IMR-90 (cell line): ENCODE results near the gene GCDH. TPM values are rescaled to one million over a fixed set of nuclear protein-coding genes. Genes with fewer than 3 reads are reported as not detected.

ENCODE experiments used
- ATAC-seq: fragments of 200-7000 bp; cut with Tn5 transposase; 2 replicates; pipeline ENCODE4 v1.9.1; 2020; ENCODE audit warnings: low read depth, mild to moderate bottlenecking, moderate library complexity
- BruUV-seq: library from RNA; stranded (reverse); fragments of 400-500 nt; replicated peaks from 2 replicates; lab custom pipeline; 2021; lab: Mats Ljungman, UMichigan
- CTCF ChIA-PET: fragments of 300-600 bp; formaldehyde crosslinking; extraction: SDS; loops from one replicate; lab custom pipeline; 2021; ENCODE audit warnings: antibody characterized with exemption; lab: Yijun Ruan, JAX
- POLR2A ChIA-PET: fragments of 300-600 bp; sonication (Branson Sonifier 250); formaldehyde crosslinking; loops from one replicate; lab custom pipeline; 2022; ENCODE audit warnings: antibody characterized with exemption; ENCODE audit not compliant: unreplicated experiment; lab: Charles Lee
- DNase-seq: peaks from one replicate; pipeline ENCODE4 v3.0.0; 2013
- H2AFZ ChIP-seq: replicated peaks from 2 replicates; pipeline ENCODE3; 2013; ENCODE audit warnings: low read length, mild to moderate bottlenecking; ENCODE audit not compliant: poor library complexity
- H2AK5ac ChIP-seq: 2 replicates; pipeline ENCODE4 v1.6.1; 2013; ENCODE audit warnings: low read depth, low read length, inconsistent platforms
- H2AK9ac ChIP-seq: replicated peaks from 2 replicates; pipeline ENCODE3; 2013; ENCODE audit warnings: mild to moderate bottlenecking, low read depth, low read length, moderate library complexity; ENCODE audit not compliant: poor library complexity
- H2BK120ac ChIP-seq: 2 replicates; pipeline ENCODE4 v1.6.1; 2013; ENCODE audit warnings: low read depth, low read length, inconsistent platforms
- H2BK15ac ChIP-seq: 3 replicates; pipeline ENCODE4 v1.6.1; 2013; ENCODE audit warnings: low read depth, low read length, inconsistent platforms
- H2BK20ac ChIP-seq: 2 replicates; pipeline ENCODE4 v1.6.1; 2013; ENCODE audit warnings: low read depth, mild to moderate bottlenecking, inconsistent platforms, low read length, moderate library complexity
- H2BK5ac ChIP-seq: 2 replicates; pipeline ENCODE4 v1.6.1; 2013; ENCODE audit warnings: mild to moderate bottlenecking, low read depth, low read length, inconsistent platforms; ENCODE audit not compliant: poor library complexity, severe bottlenecking
- H3K14ac ChIP-seq: replicated peaks from 2 replicates; pipeline ENCODE4 v1.6.1; 2013; ENCODE audit warnings: low read depth, low read length, inconsistent platforms
- H3K18ac ChIP-seq: 2 replicates; pipeline ENCODE4 v1.6.1; 2013; ENCODE audit warnings: low read depth, low read length, control low read depth
- H3K23ac ChIP-seq: 2 replicates; pipeline ENCODE4 v1.6.1; 2013; ENCODE audit warnings: low read depth, low read length, inconsistent platforms
- H3K27ac ChIP-seq: 2 replicates; pipeline ENCODE4 v1.5.1; 2013; ENCODE audit warnings: mild to moderate bottlenecking, control low read depth, low read length; ENCODE audit not compliant: insufficient read depth
- H3K27me3 ChIP-seq: 2 replicates; pipeline ENCODE4 v1.6.1; 2013; ENCODE audit warnings: low read length; ENCODE audit not compliant: control insufficient read depth, insufficient read depth
- H3K36me3 ChIP-seq: 2 replicates; pipeline ENCODE4 v1.6.1; 2013; ENCODE audit warnings: low read length, mixed read lengths; ENCODE audit not compliant: control insufficient read depth, insufficient read depth
- H3K4ac ChIP-seq: 2 replicates; pipeline ENCODE4 v1.6.1; 2013; ENCODE audit warnings: low read depth, low read length, inconsistent platforms
- H3K4me1 ChIP-seq: 2 replicates; pipeline ENCODE4 v1.6.1; 2013; ENCODE audit warnings: low read length, mixed read lengths; ENCODE audit not compliant: control insufficient read depth, insufficient read depth
- H3K4me2 ChIP-seq: 2 replicates; pipeline ENCODE4 v1.6.1; 2013; ENCODE audit warnings: low read depth, mild to moderate bottlenecking, control low read depth, low read length, moderate library complexity
- H3K4me3 ChIP-seq: 2 replicates; pipeline ENCODE4 v1.5.1; 2013; ENCODE audit warnings: low read depth, mild to moderate bottlenecking, control low read depth, low read length, moderate library complexity; ENCODE audit not compliant: insufficient read depth
- H3K56ac ChIP-seq: 2 replicates; pipeline ENCODE4 v1.6.1; 2013; ENCODE audit warnings: low read length, inconsistent platforms; ENCODE audit not compliant: insufficient read depth; ENCODE audit errors: extremely low read depth
- H3K79me1 ChIP-seq, 2 experiments: 2 replicates each; pipeline ENCODE4 v1.6.1; 2013; ENCODE audit warnings: low read length in 2 of 2, inconsistent platforms in 1 of 2, low read depth in 1 of 2
- H3K9ac ChIP-seq: 2 replicates; pipeline ENCODE4 v1.6.1; 2013; ENCODE audit warnings: low read depth, low read length, control low read depth
- H3K9me1 ChIP-seq: 2 replicates; pipeline ENCODE4 v1.6.1; 2013; ENCODE audit warnings: low read length, inconsistent platforms; ENCODE audit not compliant: insufficient read depth
- H3K9me3 ChIP-seq: 2 replicates; pipeline ENCODE4 v1.6.1; 2013; ENCODE audit warnings: low read length; ENCODE audit not compliant: control insufficient read depth, insufficient read depth
- H4K20me1 ChIP-seq: 2 replicates; pipeline ENCODE4 v1.6.1; 2013; ENCODE audit warnings: low read length, inconsistent platforms; ENCODE audit not compliant: insufficient read depth
- H4K5ac ChIP-seq: 2 replicates; pipeline ENCODE4 v1.6.1; 2013; ENCODE audit warnings: mild to moderate bottlenecking, low read depth, low read length, control low read depth
- H4K8ac ChIP-seq, 2 experiments: 2 replicates each; pipeline ENCODE4 v1.6.1; 2013; ENCODE audit warnings: low read depth in 2 of 2, low read length in 2 of 2, control low read depth in 1 of 2, inconsistent platforms in 1 of 2
- H4K91ac ChIP-seq: 2 replicates; pipeline ENCODE4 v1.6.1; 2013; ENCODE audit warnings: low read depth, low read length, inconsistent platforms; ENCODE audit not compliant: insufficient read depth
- BHLHE40 ChIP-seq: fragments of 150-350 bp; IDR thresholded peaks from 2 replicates; pipeline ENCODE4 v1.6.1; 2016; ENCODE audit warnings: mild to moderate bottlenecking, low read depth, low read length
- CEBPB ChIP-seq: IDR thresholded peaks from 2 replicates; pipeline ENCODE4 v1.6.1; 2012; ENCODE audit warnings: low read depth, low read length, improper control_type of control experiment
- CHD1 ChIP-seq: IDR thresholded peaks from 2 replicates; pipeline ENCODE4 v1.6.1; 2012; ENCODE audit warnings: low read depth, low read length, improper control_type of control experiment
- CTCF ChIP-seq: conservative IDR thresholded peaks from 2 replicates; pipeline ENCODE4 v1.5.1; 2012; ENCODE audit warnings: mild to moderate bottlenecking, low read depth, low read length, improper control_type of control experiment
- ELK1 ChIP-seq: fragments of 150-350 bp; IDR thresholded peaks from 2 replicates; pipeline ENCODE4 v1.6.1; 2016; ENCODE audit warnings: low read depth, mild to moderate bottlenecking, low read length, moderate library complexity, borderline replicate concordance
- FOS ChIP-seq: fragments of 150-350 bp; IDR thresholded peaks from 2 replicates; pipeline ENCODE4 v1.6.1; 2016; ENCODE audit warnings: low read depth, low read length
- MAFK ChIP-seq: IDR thresholded peaks from 2 replicates; pipeline ENCODE4 v1.6.1; 2012; ENCODE audit warnings: low read depth, low read length, improper control_type of control experiment
- MAZ ChIP-seq: IDR thresholded peaks from 2 replicates; pipeline ENCODE4 v1.6.1; 2012; ENCODE audit warnings: low read depth, mild to moderate bottlenecking, low read length, improper control_type of control experiment, moderate library complexity, borderline replicate concordance
- MXI1 ChIP-seq: IDR thresholded peaks from 2 replicates; pipeline ENCODE4 v1.6.1; 2012; ENCODE audit warnings: low read depth, mild to moderate bottlenecking, low read length, moderate library complexity, borderline replicate concordance
- NFE2L2 ChIP-seq: fragments of 150-350 bp; IDR thresholded peaks from 2 replicates; pipeline ENCODE4 v1.6.1; 2016; ENCODE audit warnings: low read depth, mild to moderate bottlenecking, low read length
- POLR2A ChIP-seq: IDR thresholded peaks from 2 replicates; pipeline ENCODE4 v1.6.1; 2012; ENCODE audit warnings: mild to moderate bottlenecking, low read depth, low read length
- RAD21 ChIP-seq: IDR thresholded peaks from 2 replicates; pipeline ENCODE4 v1.6.1; 2012; ENCODE audit warnings: low read length, improper control_type of control experiment
- RCOR1 ChIP-seq: IDR thresholded peaks from 2 replicates; pipeline ENCODE4 v1.6.1; 2012; ENCODE audit warnings: mild to moderate bottlenecking, low read length, improper control_type of control experiment; ENCODE audit not compliant: insufficient replicate concordance
- RFX5 ChIP-seq: IDR thresholded peaks from 2 replicates; pipeline ENCODE4 v1.8.0; 2012; ENCODE audit warnings: low read depth, mild to moderate bottlenecking, low read length, moderate library complexity
- SMC3 ChIP-seq: fragments of 150-350 bp; IDR thresholded peaks from 2 replicates; pipeline ENCODE4 v1.6.1; 2016; ENCODE audit warnings: low read depth, mild to moderate bottlenecking, antibody characterized with exemption, low read length, moderate library complexity
- WGBS, 2 experiments: methylation state at CpG; one replicate each; pipeline versions ENCODE4 v1.1.5 to v1.1.7; 2013; ENCODE audit warnings: missing lambda C conversion rate in 2 of 2; ENCODE audit not compliant: insufficient read length in 1 of 2; ENCODE audit errors: extremely low coverage in 2 of 2; 5-methylcytosine and 5-hydroxymethylcytosine counted together
- dilution Hi-C: fragments of 300-500 bp; cut with HindIII; formaldehyde crosslinking; loops from one replicate; pipeline ENCODE4 v1.14.3; 2018; ENCODE audit warnings: low sequenced_read_pairs; ENCODE audit not compliant: unreplicated experiment
- in situ Hi-C: fragments of 300-500 bp; cut with MboI; formaldehyde crosslinking; loops from 3 replicates; pipeline ENCODE4 v1.14.3; 2019; ENCODE audit warnings: low sequenced_read_pairs, inconsistent platforms, mixed read lengths
- intact Hi-C: fragments of 100-400 bp; cut with micrococcal nuclease; formaldehyde crosslinking; loops from 2 replicates; pipeline ENCODE4 v1.10.0; 2022
- polyA plus RNA-seq, 3 experiments: library from polyadenylated mRNA; depleted of rRNA; stranded (reverse); fragments of >200 nt; gene quantifications; 2 replicates each; pipeline ENCODE4 v1.2.3, GENCODE V29; 2012; ENCODE audit warnings: low replicate concordance in 1 of 3
- total RNA-seq: library from RNA; depleted of rRNA; stranded (reverse); fragments of >200 nt; gene quantifications from 2 replicates; pipeline ENCODE4 v1.2.3, GENCODE V29; 2012
- TF ChIP-seq, protein P1 (sequence below): fragments of 150-350 bp; IDR thresholded peaks from 2 replicates; pipeline ENCODE4 v1.6.1; 2017; ENCODE audit warnings: mild to moderate bottlenecking, antibody characterized with exemption, low read length, low read depth

Gene GCDH
- total and polyA plus RNA-seq, 2 of the 4 experiments (the other 2 are of a cell fraction) = 27.7 to 41.6 TPM

DNA sequence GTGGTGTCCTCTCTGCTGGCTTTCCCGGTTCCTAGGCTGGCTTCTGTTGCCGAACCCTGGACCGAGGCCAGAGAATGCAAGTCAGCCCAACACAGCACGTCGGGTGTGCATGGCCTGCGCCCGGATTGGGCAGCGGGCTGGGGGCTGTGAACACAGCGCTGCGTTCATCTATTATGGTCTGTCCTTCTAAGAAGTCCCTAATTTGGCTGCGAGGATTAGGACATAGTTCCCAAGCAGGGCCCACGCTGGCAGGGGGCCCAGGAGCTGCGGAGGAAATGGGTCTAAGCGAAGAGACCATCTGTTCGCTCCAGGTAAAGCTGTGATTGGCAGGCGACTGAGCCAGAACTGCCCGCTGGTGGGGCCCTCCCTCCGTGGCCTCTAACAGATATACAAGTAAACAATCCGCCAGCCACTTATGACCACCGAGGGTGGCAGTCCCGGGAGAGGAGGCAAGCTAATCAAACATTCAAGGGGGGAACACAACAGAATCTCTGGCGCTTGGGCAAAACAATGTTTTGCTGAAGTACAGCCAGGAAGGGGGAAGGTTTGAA lies 22.1 kb downstream of the GCDH start:
- Histone ChIP-seq H3K23ac (peak overlapping the region; percentile 12; the same call in 1 of the 2 replicates), H4K5ac (no peak overlapping the region), H2BK15ac (no peak overlapping the region), H4K20me1 (no peaks in the 10 kb centered on the region), H3K4me2 (peak overlapping the region; percentile 4; the same call in 1 of the 2 replicates), H3K36me3 (no peaks in the 10 kb centered on the region), H3K79me1 (no peaks in the 10 kb centered on the region), H3K4ac (peak overlapping the region; percentile 16; the same call in 1 of the 2 replicates), H2BK120ac (no peak overlapping the region), H4K91ac (no peak overlapping the region), H2AK5ac (no peak overlapping the region), H2BK20ac (no peak overlapping the region), H3K4me3 (no peak overlapping the region), H3K56ac (no peak overlapping the region), H2AK9ac (no peak overlapping the region), H3K27me3 (no peaks in the 10 kb centered on the region), H2AFZ (peak overlapping the region; percentile 79), H3K27ac (no peak overlapping the region), H3K4me1 (peaks cover 6% of the 10 kb centered on the region), H3K9ac (no peak overlapping the region), H3K9me1 (no peaks in the 10 kb centered on the region), H3K14ac (0 out of 2 replicates have a peak overlapping the region, but pooled peaks have one; percentile 18), H4K8ac (peak overlapping the region in 1 of 2 experiments; percentile 41; a peak in 1 of 4 replicates), H2BK5ac (no peak overlapping the region), H3K18ac (no peak overlapping the region), H3K9me3 (no peaks in the 10 kb centered on the region)
- in situ Hi-C loops (no loop called here), dilution Hi-C loops (no loop called here), intact Hi-C loops (no loop called here)
- TF ChIP-seq RFX5 (no peak), ELK1 (no peak), BHLHE40 (no peak), POLR2A (no peak), MXI1 (no peak), MAZ (no peak), NFE2L2 (no peak), RCOR1 (no peak), CEBPB (no peak), FOS (no peak), CTCF (no peak), SMC3 (no peak), RAD21 (no peak), MAFK (no peak), CHD1 (no peak)
- TF ChIP-seq, protein P1, sequence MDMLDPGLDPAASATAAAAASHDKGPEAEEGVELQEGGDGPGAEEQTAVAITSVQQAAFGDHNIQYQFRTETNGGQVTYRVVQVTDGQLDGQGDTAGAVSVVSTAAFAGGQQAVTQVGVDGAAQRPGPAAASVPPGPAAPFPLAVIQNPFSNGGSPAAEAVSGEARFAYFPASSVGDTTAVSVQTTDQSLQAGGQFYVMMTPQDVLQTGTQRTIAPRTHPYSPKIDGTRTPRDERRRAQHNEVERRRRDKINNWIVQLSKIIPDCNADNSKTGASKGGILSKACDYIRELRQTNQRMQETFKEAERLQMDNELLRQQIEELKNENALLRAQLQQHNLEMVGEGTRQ = no peak
- WGBS, 2 experiments = 6% methylated on average over 11 of the region's 22 CpGs; no CpG with 5 or more reads in 1 of the 2 experiments
- ATAC-seq = peak; percentile 88
- ChIA-PET CTCF (no interaction called here), POLR2A (no interaction called here)
- peak; percentile 42 for DNase-seq
- no TSS peak for BruUV-seq
